ENCODE measurements around the gene LSM3. TPM values are rescaled to one million over a fixed set of nuclear protein-coding genes. Genes with fewer than 3 reads are reported as not detected.
A peak's percentile ranks its signal among the peaks of the same experiment; 100 is the strongest.

LSM3 gene
- total RNA-seq, 1 donor, result 5.1 TPM

- peaks cover 46% of the 10 kb centered on the region for H3K4me1 ChIP-seq (ENCODE audit: insufficient read depth, low read length)
- peak; percentile 93 for DNase-seq (ENCODE audit: insufficient read length, low spot score, missing footprints)
- no peaks in the 10 kb centered on the region for H4K20me1 ChIP-seq (ENCODE audit: insufficient read depth, low read length)
- H3K4me3 ChIP-seq (ENCODE audit: insufficient read depth, low read length), result peak overlapping the region; percentile 22
- H3K79me2 ChIP-seq (ENCODE audit: insufficient read depth, low read length), result no peaks in the 10 kb centered on the region
- H3K36me3 ChIP-seq (ENCODE audit: insufficient read depth, low read length), result peaks cover 55% of the 10 kb centered on the region
- H2AFZ ChIP-seq (ENCODE audit: low read length), result no peak overlapping the region
- H3K27me3 ChIP-seq (ENCODE audit: insufficient read depth, low read length), result no peaks in the 10 kb centered on the region
- no peak for TF ChIP-seq CTCF (IDR thresholded peaks at IDR 0.05; ENCODE audit: extremely low read depth, low read depth, low read length)
- peak overlapping the region; percentile 98 for H3K27ac ChIP-seq (ENCODE audit: low read depth, low read length)
- H3K9me3 ChIP-seq (ENCODE audit: low read depth, low read length), result no peaks in the 10 kb centered on the region
- peak overlapping the region; percentile 70 for H3K4me2 ChIP-seq (ENCODE audit: insufficient read depth, low read length)
Observed at GRCh38 chr3:14143271-14144225, 35.1 kb upstream of the LSM3 start.

- Histone ChIP-seq H3K4me2 (ENCODE audit: insufficient read depth, low read length) (peak overlapping the region; percentile 76), H3K4me3 (ENCODE audit: insufficient read depth, low read length) (peak overlapping the region; percentile 35), H3K27ac (ENCODE audit: low read depth, low read length) (peak overlapping the region; percentile 98), H3K36me3 (ENCODE audit: insufficient read depth, low read length) (peaks cover 46% of the 10 kb centered on the region), H4K20me1 (ENCODE audit: insufficient read depth, low read length) (no peaks in the 10 kb centered on the region), H3K9me3 (ENCODE audit: low read depth, low read length) (no peaks in the 10 kb centered on the region), H3K27me3 (ENCODE audit: insufficient read depth, low read length) (no peaks in the 10 kb centered on the region), H3K79me2 (ENCODE audit: insufficient read depth, low read length) (no peaks in the 10 kb centered on the region), H2AFZ (ENCODE audit: low read length) (peak overlapping the region; percentile 52), H3K4me1 (ENCODE audit: insufficient read depth, low read length) (peaks cover 46% of the 10 kb centered on the region)
- TF ChIP-seq CTCF (IDR thresholded peaks at IDR 0.05; ENCODE audit: extremely low read depth, low read depth, low read length), result no peak
- DNase-seq (ENCODE audit: insufficient read length, low spot score, missing footprints), result peak; percentile 97
Observed at GRCh38 chr3:14144423-14145075, 34.1 kb upstream of the LSM3 start.

- Histone ChIP-seq H3K4me1 (ENCODE audit: insufficient read depth, low read length) (peaks cover 46% of the 10 kb centered on the region), H3K4me3 (ENCODE audit: insufficient read depth, low read length) (no peak overlapping the region)
Observed at GRCh38 chr3:14145236-14145635, 33.4 kb upstream of the LSM3 start.

More at GRCh38 chr3:14145236-14145635, 33.4 kb upstream of the LSM3 start:
- Histone ChIP-seq H3K27me3 (ENCODE audit: insufficient read depth, low read length) (no peaks in the 10 kb centered on the region), H2AFZ (ENCODE audit: low read length) (no peak overlapping the region), H4K20me1 (ENCODE audit: insufficient read depth, low read length) (no peaks in the 10 kb centered on the region), H3K4me2 (ENCODE audit: insufficient read depth, low read length) (peak overlapping the region; percentile 76), H3K79me2 (ENCODE audit: insufficient read depth, low read length) (no peaks in the 10 kb centered on the region), H3K9me3 (ENCODE audit: low read depth, low read length) (no peaks in the 10 kb centered on the region), H3K27ac (ENCODE audit: low read depth, low read length) (peak overlapping the region; percentile 98), H3K36me3 (ENCODE audit: insufficient read depth, low read length) (peaks cover 50% of the 10 kb centered on the region)
- no peak for TF ChIP-seq CTCF (IDR thresholded peaks at IDR 0.05; ENCODE audit: extremely low read depth, low read depth, low read length)
- DNase-seq (ENCODE audit: insufficient read length, low spot score, missing footprints), result peak; percentile 63

All from osteoblast (primary cell).